PC-3 (cell line): ENCODE results near the gene NTN4. TPM values are rescaled to one million over a fixed set of nuclear protein-coding genes. Genes with fewer than 3 reads are reported as not detected.
"Not testable (repeated sequence)": the region's sequence is repeated elsewhere in the genome, so short reads cannot be mapped to it uniquely, and the experiment has no call there.

Source experiments
- ATAC-seq: fragments of 200-7000 bp; cut with Tn5 transposase; 2 replicates; pipeline ENCODE4 v1.9.1; 2020; ENCODE audit warnings: mild to moderate bottlenecking, moderate library complexity
- BruUV-seq: library from RNA; stranded (reverse); fragments of 400-500 nt; replicated peaks from 2 replicates; lab custom pipeline; 2021; lab: Mats Ljungman, UMichigan
- CTCF ChIA-PET: fragments of 300-600 bp; sonication (Branson Sonifier 250); formaldehyde crosslinking; loops from one replicate; lab custom pipeline; 2022; ENCODE audit warnings: antibody characterized with exemption; lab: Charles Lee
- POLR2A ChIA-PET: fragments of 300-600 bp; sonication (Branson Sonifier 250); formaldehyde crosslinking; loops from one replicate; lab custom pipeline; 2022; ENCODE audit warnings: antibody characterized with exemption; ENCODE audit not compliant: unreplicated experiment; lab: Charles Lee
- DNase-seq: peaks from one replicate; pipeline ENCODE4 v3.0.0-alpha.2; 2015
- H2AFZ ChIP-seq: fragments of 300-600 bp; sonication (generic); 2 replicates; pipeline ENCODE4 v1.6.0; 2016; ENCODE audit warnings: antibody characterized with exemption, low read length
- H3F3A ChIP-seq: fragments of 300-600 bp; sonication (generic); one replicate; pipeline ENCODE4 v1.6.0; 2017; ENCODE audit warnings: antibody characterized with exemption, low read length, control low read depth, mild to moderate bottlenecking; ENCODE audit not compliant: unreplicated experiment
- H3K27ac ChIP-seq: fragments of 300-600 bp; sonication (generic); 2 replicates; pipeline ENCODE4 v1.5.1; 2016; ENCODE audit warnings: mild to moderate bottlenecking, low read length
- H3K27me3 ChIP-seq: fragments of 300-600 bp; sonication (generic); 2 replicates; pipeline ENCODE4 v1.6.1; 2016; ENCODE audit warnings: low read length, mixed read lengths
- H3K36me3 ChIP-seq: fragments of 300-600 bp; sonication (generic); 2 replicates; pipeline ENCODE4 v1.6.1; 2016; ENCODE audit warnings: low read depth, mixed run types, low read length, mixed read lengths
- H3K4me1 ChIP-seq: fragments of 300-600 bp; sonication (generic); 2 replicates; pipeline ENCODE4 v1.5.1; 2016; ENCODE audit warnings: low read length; ENCODE audit not compliant: insufficient read depth
- H3K4me2 ChIP-seq: fragments of 300-600 bp; sonication (generic); 2 replicates; pipeline ENCODE4 v1.6.0; 2016; ENCODE audit warnings: low read length
- H3K4me3 ChIP-seq: fragments of 300-600 bp; sonication (generic); 2 replicates; pipeline ENCODE4 v1.5.1; 2016; ENCODE audit warnings: mild to moderate bottlenecking, low read length, mixed read lengths
- H3K79me2 ChIP-seq: fragments of 300-600 bp; sonication (generic); 2 replicates; pipeline ENCODE4 v1.6.1; 2017; ENCODE audit warnings: low read length, mixed read lengths
- H3K9ac ChIP-seq: fragments of 300-600 bp; sonication (generic); 2 replicates; pipeline ENCODE4 v1.6.0; 2016; ENCODE audit warnings: mild to moderate bottlenecking, low read length
- H3K9me2 ChIP-seq: fragments of 300-600 bp; sonication (generic); replicated peaks from 2 replicates; pipeline ENCODE4 v1.6.1; 2016; ENCODE audit warnings: mixed run types, low read length, mixed read lengths
- H3K9me3 ChIP-seq: fragments of 300-600 bp; sonication (generic); 2 replicates; pipeline ENCODE4 v1.6.1; 2016; ENCODE audit warnings: low read length, mixed read lengths
- H4K20me1 ChIP-seq: fragments of 300-600 bp; sonication (generic); 2 replicates; pipeline ENCODE4 v1.6.1; 2016; ENCODE audit warnings: low read length, mixed read lengths
- EZH2 ChIP-seq: fragments of 300-600 bp; sonication (generic); IDR thresholded peaks from one replicate; pipeline ENCODE4 v1.6.1; 2017; ENCODE audit warnings: antibody characterized with exemption, mild to moderate bottlenecking, low read length; ENCODE audit not compliant: unreplicated experiment
- EZH2phosphoT487 ChIP-seq: fragments of 300-600 bp; sonication (generic); IDR thresholded peaks from 2 replicates; pipeline ENCODE4 v1.6.1; 2018; ENCODE audit warnings: mild to moderate bottlenecking, antibody characterized with exemption, low read length, borderline replicate concordance
- intact Hi-C: fragments of 100-400 bp; cut with micrococcal nuclease; formaldehyde crosslinking; loops from 2 replicates; pipeline ENCODE4 v1.9.0; 2023
- total RNA-seq: library from RNA; depleted of rRNA; stranded (reverse); fragments of >200 nt; gene quantifications from 2 replicates; pipeline ENCODE4 v1.2.3, GENCODE V29; 2014
- TF ChIP-seq, protein P1 (sequence below): fragments of 300-600 bp; sonication (generic); conservative IDR thresholded peaks from 2 replicates; pipeline ENCODE4 v1.5.1; 2017; ENCODE audit warnings: antibody characterized with exemption, low read depth, mild to moderate bottlenecking, low read length

Gene NTN4
- total RNA-seq, 1 experiment from 2014 or later, result 39.6 TPM

DNA sequence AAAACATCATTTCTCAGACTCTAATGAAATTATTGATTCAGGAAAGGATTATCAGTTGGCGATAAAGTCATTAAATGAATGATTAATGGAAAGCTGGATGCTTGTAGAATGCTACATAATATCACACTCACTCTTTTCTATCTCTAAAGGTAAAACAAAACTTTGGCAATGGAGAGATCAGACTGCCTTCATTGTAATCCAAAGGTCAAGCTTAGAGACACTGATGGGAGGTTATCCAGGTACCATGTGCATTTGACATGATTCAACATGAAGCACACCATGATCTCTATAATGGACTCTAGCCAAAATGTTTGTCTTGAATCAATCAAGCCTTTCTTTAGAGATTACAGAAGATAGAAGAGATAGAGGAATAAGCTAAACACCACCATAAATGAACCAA lies 129.2 kb downstream of the NTN4 start:
- BruUV-seq, result no TSS peak

DNA sequence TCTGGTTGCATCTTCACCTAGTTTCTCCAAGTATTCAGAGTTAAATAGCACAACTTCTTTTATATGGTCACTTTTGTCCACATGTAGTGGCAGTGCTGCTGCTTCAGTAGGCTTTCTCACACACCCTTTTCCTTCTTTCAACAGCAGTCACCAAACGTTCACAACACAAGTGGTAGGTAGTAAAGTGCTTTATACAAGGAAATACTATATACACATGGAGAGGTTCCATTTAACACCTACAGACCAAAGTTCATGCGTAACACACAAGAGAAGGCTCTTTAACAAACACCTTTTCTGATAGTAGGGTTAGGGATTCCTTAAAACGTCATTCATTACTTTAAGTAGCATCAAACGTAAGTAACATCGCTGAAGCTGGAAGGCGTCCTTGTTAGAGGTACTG lies 132.2 kb downstream of the NTN4 start:
- no peak overlapping the region for H3K27ac ChIP-seq
- H2AFZ ChIP-seq, result no peak overlapping the region
- H3K36me3 ChIP-seq, result 0 out of 2 replicates have a peak, but pooled peaks cover 2% of the 10 kb centered on the region
- intact Hi-C loops, result no loop called here
- DNase-seq (no peak), ATAC-seq (no peak)
- H3K79me2 ChIP-seq, result no peaks in the 10 kb centered on the region
- no peaks in the 10 kb centered on the region for H3K9me2 ChIP-seq
- H3K27me3 ChIP-seq, result no peaks in the 10 kb centered on the region
- H3K9me3 ChIP-seq, result no peaks in the 10 kb centered on the region
- no peaks in the 10 kb centered on the region for H3F3A ChIP-seq
- no peak overlapping the region for H3K4me2 ChIP-seq
- H4K20me1 ChIP-seq, result no peaks in the 10 kb centered on the region
- H3K9ac ChIP-seq, result no peak overlapping the region
- CTCF ChIA-PET, result no interaction called here
- H3K4me3 ChIP-seq, result no peak overlapping the region
- POLR2A ChIA-PET, result no interaction called here
- TF ChIP-seq, protein P1, sequence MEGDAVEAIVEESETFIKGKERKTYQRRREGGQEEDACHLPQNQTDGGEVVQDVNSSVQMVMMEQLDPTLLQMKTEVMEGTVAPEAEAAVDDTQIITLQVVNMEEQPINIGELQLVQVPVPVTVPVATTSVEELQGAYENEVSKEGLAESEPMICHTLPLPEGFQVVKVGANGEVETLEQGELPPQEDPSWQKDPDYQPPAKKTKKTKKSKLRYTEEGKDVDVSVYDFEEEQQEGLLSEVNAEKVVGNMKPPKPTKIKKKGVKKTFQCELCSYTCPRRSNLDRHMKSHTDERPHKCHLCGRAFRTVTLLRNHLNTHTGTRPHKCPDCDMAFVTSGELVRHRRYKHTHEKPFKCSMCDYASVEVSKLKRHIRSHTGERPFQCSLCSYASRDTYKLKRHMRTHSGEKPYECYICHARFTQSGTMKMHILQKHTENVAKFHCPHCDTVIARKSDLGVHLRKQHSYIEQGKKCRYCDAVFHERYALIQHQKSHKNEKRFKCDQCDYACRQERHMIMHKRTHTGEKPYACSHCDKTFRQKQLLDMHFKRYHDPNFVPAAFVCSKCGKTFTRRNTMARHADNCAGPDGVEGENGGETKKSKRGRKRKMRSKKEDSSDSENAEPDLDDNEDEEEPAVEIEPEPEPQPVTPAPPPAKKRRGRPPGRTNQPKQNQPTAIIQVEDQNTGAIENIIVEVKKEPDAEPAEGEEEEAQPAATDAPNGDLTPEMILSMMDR, result no peak
- TF ChIP-seq EZH2, result no peak
- no peak for TF ChIP-seq EZH2phosphoT487
- peaks cover 11% of the 10 kb centered on the region for H3K4me1 ChIP-seq
- BruUV-seq, result no TSS peak

More for the DNA sequence above, 129.2 kb downstream of the NTN4 start:
- no peaks in the 10 kb centered on the region for H3K27me3 ChIP-seq
- no peak overlapping the region for H3K9ac ChIP-seq
- H3K9me3 ChIP-seq, result no peaks in the 10 kb centered on the region
- H4K20me1 ChIP-seq, result no peaks in the 10 kb centered on the region
- H3K4me3 ChIP-seq, result no peak overlapping the region
- no peaks in the 10 kb centered on the region for H3K79me2 ChIP-seq
- no peak overlapping the region for H3K4me2 ChIP-seq
- no peak for TF ChIP-seq EZH2phosphoT487
- no peaks in the 10 kb centered on the region for H3K4me1 ChIP-seq
- 0 out of 2 replicates have a peak, but pooled peaks cover 9% of the 10 kb centered on the region for H3K36me3 ChIP-seq
- CTCF ChIA-PET, result no interaction called here
- H3F3A ChIP-seq, result no peaks in the 10 kb centered on the region
- intact Hi-C loops, result no loop called here
- H3K9me2 ChIP-seq, result no peaks in the 10 kb centered on the region
- H2AFZ ChIP-seq, result no peak overlapping the region
- DNase-seq (no peak), ATAC-seq (no peak)
- no peak overlapping the region for H3K27ac ChIP-seq
- POLR2A ChIA-PET, result interaction anchor here (0.6 kb wide), 1 partner anchor 15 kb away, joined by 5 read pairs; no protein-coding TSS in a partner anchor

DNA sequence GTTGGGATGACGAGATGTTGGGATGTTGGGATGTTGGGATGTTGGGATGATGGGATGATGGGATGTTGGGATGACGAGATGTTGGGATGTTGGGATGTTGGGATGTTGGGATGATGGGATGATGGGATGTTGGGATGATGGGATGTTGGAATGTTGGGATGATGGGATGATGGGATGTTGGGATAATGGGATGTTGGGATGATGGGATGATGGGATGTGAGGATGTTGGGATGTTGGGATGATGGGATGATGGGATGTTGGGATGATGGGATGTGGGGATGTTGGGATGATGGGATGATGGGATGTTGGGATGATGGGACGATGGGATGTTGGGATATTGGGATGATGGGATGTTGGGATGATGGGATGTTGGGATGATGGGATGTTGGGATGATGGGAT lies 135.9 kb downstream of the NTN4 start:
- ATAC-seq, DNase-seq: not testable (repeated sequence)

More for the DNA sequence above, 135.9 kb downstream of the NTN4 start:
- POLR2A ChIA-PET, H3K4me3 ChIP-seq, CTCF ChIA-PET, H4K20me1 ChIP-seq, BruUV-seq, H3K27me3 ChIP-seq, H3K9me3 ChIP-seq, H3K79me2 ChIP-seq, H3F3A ChIP-seq, intact Hi-C loops, H2AFZ ChIP-seq, H3K9ac ChIP-seq, H3K36me3 ChIP-seq, H3K4me2 ChIP-seq, H3K9me2 ChIP-seq: not testable (repeated sequence)
- Histone ChIP-seq H3K27ac (peak overlapping the region; percentile 89), H3K4me1 (peaks cover 32% of the 10 kb centered on the region)
